Measurements from ENCODE around the gene TNFAIP8L1.

TNFAIP8L1 gene

DNA sequence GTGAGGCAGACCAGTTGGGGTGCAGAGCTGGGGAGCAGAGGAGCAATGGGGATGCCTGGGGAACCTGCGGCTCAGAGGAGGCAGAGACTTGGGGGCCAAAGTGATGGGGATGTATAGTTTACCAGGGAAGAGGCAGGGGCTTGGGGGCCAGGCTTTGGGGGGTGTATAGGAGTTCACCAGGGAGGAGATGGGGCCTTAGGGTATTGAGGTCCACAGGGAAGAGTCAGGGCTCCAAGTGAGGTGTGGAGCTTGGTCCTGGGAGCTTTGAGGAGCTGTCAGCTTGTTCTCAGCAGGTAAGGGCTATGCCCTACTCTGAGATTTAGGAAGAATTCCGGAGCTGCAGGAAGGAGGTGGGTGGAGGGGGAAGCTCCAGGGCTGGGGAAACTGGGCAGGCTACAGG, 10.8 kb downstream of the TNFAIP8L1 start:
- Histone ChIP-seq H3K4me3 (ENCODE audit: low read depth, low read length) (no peak overlapping the region), H3K36me3 (ENCODE audit: control insufficient read depth in 2 of 2, insufficient read depth in 1 of 2, low read length in 2 of 2) (peaks cover 0 to 31% of the 10 kb centered on the region in 2 experiments; a peak in 2 of 3 replicates), H3K9me3 (ENCODE audit: control insufficient read depth, insufficient read depth, low read depth, low read length) (no peaks in the 10 kb centered on the region), H3K27ac (ENCODE audit: extremely low read depth, low read depth, low read length) (no peak overlapping the region), H3K4me1 (ENCODE audit: control insufficient read depth, insufficient read depth, low read length) (no peaks in the 10 kb centered on the region)
- ChIA-PET CTCF (interaction anchor here (0.9 to 1.1 kb wide), 3 partner anchors 14 to 17 kb away, joined by 3 to 4 read pairs (median 3); no protein-coding TSS in a partner anchor), POLR2A (no interaction called here)
- peak; percentile 81 for TF ChIP-seq ZFP3 (tag by site-specific recombination; IDR thresholded peaks at IDR 0.05; ENCODE audit: low read depth)
- TF ChIP-seq, protein P1, sequence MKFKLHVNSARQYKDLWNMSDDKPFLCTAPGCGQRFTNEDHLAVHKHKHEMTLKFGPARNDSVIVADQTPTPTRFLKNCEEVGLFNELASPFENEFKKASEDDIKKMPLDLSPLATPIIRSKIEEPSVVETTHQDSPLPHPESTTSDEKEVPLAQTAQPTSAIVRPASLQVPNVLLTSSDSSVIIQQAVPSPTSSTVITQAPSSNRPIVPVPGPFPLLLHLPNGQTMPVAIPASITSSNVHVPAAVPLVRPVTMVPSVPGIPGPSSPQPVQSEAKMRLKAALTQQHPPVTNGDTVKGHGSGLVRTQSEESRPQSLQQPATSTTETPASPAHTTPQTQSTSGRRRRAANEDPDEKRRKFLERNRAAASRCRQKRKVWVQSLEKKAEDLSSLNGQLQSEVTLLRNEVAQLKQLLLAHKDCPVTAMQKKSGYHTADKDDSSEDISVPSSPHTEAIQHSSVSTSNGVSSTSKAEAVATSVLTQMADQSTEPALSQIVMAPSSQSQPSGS (tag by site-specific recombination; IDR thresholded peaks at IDR 0.05; ENCODE audit: low read depth) = no peak

DNA sequence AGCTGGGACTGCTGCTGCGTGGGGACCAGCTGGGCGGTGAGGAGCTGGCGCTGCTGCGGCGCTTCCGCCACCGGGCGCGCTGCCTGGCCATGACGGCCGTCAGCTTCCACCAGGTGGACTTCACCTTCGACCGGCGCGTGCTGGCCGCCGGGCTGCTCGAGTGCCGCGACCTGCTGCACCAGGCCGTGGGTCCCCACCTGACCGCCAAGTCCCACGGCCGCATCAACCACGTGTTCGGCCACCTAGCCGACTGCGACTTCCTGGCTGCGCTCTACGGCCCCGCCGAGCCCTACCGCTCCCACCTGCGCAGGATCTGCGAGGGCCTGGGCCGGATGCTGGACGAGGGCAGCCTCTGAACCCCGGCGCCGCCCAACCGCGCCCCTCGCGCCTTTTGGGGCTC, 12.8 kb downstream of the TNFAIP8L1 start:
- TF ChIP-seq ZNF629 (tag by site-specific recombination; IDR thresholded peaks at IDR 0.05) (no peak), GLI4 (tag by site-specific recombination; IDR thresholded peaks at IDR 0.05) (no peak), FEZF1 (tag by site-specific recombination; IDR thresholded peaks at IDR 0.05) (no peak), HOXC10 (CRISPR knock-in tag; IDR thresholded peaks at IDR 0.05) (no peak), YY1 (tag by site-specific recombination; IDR thresholded peaks at IDR 0.05) (no peak), ZNF354C (tag by site-specific recombination; IDR thresholded peaks at IDR 0.05; ENCODE audit: borderline replicate concordance, low read depth) (no peak), ZNF558 (tag by site-specific recombination; IDR thresholded peaks at IDR 0.05) (no peak), ZXDB (tag by site-specific recombination; IDR thresholded peaks at IDR 0.05) (no peak), BCL11B (tag by site-specific recombination; IDR thresholded peaks at IDR 0.05; ENCODE audit: low read depth) (no peak), ZFP37 (tag by site-specific recombination; IDR thresholded peaks at IDR 0.05) (no peak), ZNF2 (tag by site-specific recombination; IDR thresholded peaks at IDR 0.05) (no peak), ZSCAN16 (tag by site-specific recombination; IDR thresholded peaks at IDR 0.05) (no peak), MZF1 (tag by site-specific recombination; IDR thresholded peaks at IDR 0.05; ENCODE audit: borderline replicate concordance) (no peak), ZNF830 (tag by site-specific recombination; IDR thresholded peaks at IDR 0.05; ENCODE audit: low read depth) (no peak), SCRT1 (tag by site-specific recombination; IDR thresholded peaks at IDR 0.05; ENCODE audit: borderline replicate concordance) (no peak), ZNF664 (tag by site-specific recombination; IDR thresholded peaks at IDR 0.05) (no peak), ZNF37A (tag by site-specific recombination; IDR thresholded peaks at IDR 0.05) (no peak)
- TF ChIP-seq, protein P2, sequence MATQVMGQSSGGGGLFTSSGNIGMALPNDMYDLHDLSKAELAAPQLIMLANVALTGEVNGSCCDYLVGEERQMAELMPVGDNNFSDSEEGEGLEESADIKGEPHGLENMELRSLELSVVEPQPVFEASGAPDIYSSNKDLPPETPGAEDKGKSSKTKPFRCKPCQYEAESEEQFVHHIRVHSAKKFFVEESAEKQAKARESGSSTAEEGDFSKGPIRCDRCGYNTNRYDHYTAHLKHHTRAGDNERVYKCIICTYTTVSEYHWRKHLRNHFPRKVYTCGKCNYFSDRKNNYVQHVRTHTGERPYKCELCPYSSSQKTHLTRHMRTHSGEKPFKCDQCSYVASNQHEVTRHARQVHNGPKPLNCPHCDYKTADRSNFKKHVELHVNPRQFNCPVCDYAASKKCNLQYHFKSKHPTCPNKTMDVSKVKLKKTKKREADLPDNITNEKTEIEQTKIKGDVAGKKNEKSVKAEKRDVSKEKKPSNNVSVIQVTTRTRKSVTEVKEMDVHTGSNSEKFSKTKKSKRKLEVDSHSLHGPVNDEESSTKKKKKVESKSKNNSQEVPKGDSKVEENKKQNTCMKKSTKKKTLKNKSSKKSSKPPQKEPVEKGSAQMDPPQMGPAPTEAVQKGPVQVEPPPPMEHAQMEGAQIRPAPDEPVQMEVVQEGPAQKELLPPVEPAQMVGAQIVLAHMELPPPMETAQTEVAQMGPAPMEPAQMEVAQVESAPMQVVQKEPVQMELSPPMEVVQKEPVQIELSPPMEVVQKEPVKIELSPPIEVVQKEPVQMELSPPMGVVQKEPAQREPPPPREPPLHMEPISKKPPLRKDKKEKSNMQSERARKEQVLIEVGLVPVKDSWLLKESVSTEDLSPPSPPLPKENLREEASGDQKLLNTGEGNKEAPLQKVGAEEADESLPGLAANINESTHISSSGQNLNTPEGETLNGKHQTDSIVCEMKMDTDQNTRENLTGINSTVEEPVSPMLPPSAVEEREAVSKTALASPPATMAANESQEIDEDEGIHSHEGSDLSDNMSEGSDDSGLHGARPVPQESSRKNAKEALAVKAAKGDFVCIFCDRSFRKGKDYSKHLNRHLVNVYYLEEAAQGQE (tag by site-specific recombination; IDR thresholded peaks at IDR 0.05) = no peak
- TF ChIP-seq, protein P3, sequence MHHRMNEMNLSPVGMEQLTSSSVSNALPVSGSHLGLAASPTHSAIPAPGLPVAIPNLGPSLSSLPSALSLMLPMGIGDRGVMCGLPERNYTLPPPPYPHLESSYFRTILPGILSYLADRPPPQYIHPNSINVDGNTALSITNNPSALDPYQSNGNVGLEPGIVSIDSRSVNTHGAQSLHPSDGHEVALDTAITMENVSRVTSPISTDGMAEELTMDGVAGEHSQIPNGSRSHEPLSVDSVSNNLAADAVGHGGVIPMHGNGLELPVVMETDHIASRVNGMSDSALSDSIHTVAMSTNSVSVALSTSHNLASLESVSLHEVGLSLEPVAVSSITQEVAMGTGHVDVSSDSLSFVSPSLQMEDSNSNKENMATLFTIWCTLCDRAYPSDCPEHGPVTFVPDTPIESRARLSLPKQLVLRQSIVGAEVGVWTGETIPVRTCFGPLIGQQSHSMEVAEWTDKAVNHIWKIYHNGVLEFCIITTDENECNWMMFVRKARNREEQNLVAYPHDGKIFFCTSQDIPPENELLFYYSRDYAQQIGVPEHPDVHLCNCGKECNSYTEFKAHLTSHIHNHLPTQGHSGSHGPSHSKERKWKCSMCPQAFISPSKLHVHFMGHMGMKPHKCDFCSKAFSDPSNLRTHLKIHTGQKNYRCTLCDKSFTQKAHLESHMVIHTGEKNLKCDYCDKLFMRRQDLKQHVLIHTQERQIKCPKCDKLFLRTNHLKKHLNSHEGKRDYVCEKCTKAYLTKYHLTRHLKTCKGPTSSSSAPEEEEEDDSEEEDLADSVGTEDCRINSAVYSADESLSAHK (tag by site-specific recombination; IDR thresholded peaks at IDR 0.05) = no peak
- Histone ChIP-seq H3K4me1 (ENCODE audit: control insufficient read depth, insufficient read depth, low read length) (no peaks in the 10 kb centered on the region), H3K27ac (ENCODE audit: extremely low read depth, low read depth, low read length) (no peak overlapping the region), H3K9me3 (ENCODE audit: control insufficient read depth, insufficient read depth, low read depth, low read length) (no peaks in the 10 kb centered on the region), H3K4me3 (ENCODE audit: low read depth, low read length) (no peak overlapping the region), H3K36me3 (ENCODE audit: control insufficient read depth in 2 of 2, insufficient read depth in 1 of 2, low read length in 2 of 2) (peaks cover 0 to 43% of the 10 kb centered on the region in 2 experiments; a peak in 2 of 3 replicates)
- ChIA-PET POLR2A (no interaction called here), CTCF (interaction anchor here (0.6 kb wide), 1 partner anchor 139 kb away, joined by 3 read pairs; no protein-coding TSS in a partner anchor)

All from HEK293 (cell line).